G401 (cell line): ENCODE measurements around the gene LTC4S. TPM values are rescaled to one million over a fixed set of nuclear protein-coding genes. Genes with fewer than 3 reads are reported as not detected.
A peak's percentile ranks its signal among the peaks of the same experiment; 100 is the strongest.
"Not testable (repeated sequence)": the region's sequence is repeated elsewhere in the genome, so short reads cannot be mapped to it uniquely, and the experiment has no call there.

Experiments
- DNase-seq: peaks from one replicate; pipeline ENCODE4 v3.0.0-alpha.2; 2015; ENCODE audit warnings: low spot score
- in situ Hi-C: cut with HindIII; loops from 2 replicates; pipeline ENCODE4 v1.10.0; 2016; ENCODE audit warnings: low sequenced_read_pairs, mixed read lengths
- total RNA-seq: library from RNA; depleted of rRNA; stranded (reverse); fragments of >200 nt; shearing (Covaris generic); gene quantifications from 2 replicates; pipeline ENCODE4 v1.2.3, GENCODE V29; 2014; rRNA removed

The LTC4S gene
- total RNA-seq, 1 experiment from 2014 or later: 9.4 TPM

DNA sequence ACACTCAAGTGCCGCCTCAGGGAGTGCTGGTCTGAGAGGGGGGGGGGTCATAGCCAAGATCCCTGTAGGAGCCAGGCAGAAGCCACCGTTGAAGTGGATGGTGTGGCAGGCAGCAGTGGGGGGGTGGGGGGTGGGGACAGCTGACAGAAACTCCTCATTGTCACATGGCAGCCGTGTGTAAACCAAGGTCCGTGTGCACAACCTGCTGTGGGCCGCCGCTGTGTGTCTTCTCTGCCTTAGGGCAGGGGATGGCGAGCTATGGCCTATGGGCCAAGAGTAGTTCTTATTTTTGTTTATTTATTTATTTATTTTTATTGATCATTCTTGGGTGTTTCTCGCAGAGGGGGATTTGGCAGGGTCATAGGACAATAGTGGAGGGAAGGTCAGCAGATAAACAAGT, 40.3 kb downstream of the LTC4S start:
- in situ Hi-C loops: no loop called here
- no peak for DNase-seq

DNA sequence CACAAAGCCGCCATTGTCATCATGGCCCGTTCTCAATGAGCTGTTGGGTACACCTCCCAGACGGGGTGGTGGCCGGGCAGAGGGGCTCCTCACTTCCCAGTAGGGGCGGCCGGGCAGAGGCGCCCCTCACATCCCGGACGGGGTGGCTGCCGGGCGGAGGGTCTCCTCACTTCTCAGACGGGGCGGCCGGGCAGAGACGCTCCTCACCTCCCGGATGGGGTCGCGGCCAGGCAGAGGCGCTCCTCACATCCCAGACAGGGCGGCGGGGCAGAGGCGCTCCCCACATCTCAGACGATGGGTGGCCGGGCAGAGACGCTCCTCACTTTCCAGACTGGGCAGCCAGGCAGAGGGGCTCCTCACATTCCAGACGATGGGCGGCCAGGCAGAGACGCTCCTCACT, 41.1 kb downstream of the LTC4S start:
- in situ Hi-C loops, DNase-seq: not testable (repeated sequence)

DNA sequence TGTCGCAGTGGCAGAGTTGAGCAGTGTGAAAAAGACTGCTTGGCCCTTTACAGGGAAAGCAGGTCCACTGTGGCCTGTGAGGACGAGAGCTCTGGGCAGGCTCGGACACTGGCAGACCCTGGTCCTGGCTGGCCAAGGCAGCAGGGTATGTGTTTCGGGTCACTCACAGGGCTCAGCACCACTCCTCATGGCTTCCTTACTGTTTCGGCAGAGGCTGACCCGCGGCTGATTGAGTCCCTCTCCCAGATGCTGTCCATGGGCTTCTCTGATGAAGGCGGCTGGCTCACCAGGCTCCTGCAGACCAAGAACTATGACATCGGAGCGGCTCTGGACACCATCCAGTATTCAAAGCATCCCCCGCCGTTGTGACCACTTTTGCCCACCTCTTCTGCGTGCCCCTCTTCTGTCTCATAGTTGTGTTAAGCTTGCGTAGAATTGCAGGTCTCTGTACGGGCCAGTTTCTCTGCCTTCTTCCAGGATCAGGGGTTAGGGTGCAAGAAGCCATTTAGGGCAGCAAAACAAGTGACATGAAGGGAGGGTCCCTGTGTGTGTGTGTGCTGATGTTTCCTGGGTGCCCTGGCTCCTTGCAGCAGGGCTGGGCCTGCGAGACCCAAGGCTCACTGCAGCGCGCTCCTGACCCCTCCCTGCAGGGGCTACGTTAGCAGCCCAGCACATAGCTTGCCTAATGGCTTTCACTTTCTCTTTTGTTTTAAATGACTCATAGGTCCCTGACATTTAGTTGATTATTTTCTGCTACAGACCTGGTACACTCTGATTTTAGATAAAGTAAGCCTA, 42.6 kb downstream of the LTC4S start:
- in situ Hi-C loops: no loop called here
- DNase-seq: peak; percentile 19

- in situ Hi-C loops: no loop called here
Measured at GRCh38 chr5:179837076-179838011, 43.6 kb downstream of the LTC4S start.

GRCh38 chr5:179839328-179840256, 45.8 kb downstream of the LTC4S start:
- in situ Hi-C loops: no loop called here
- no peak for DNase-seq

More at GRCh38 chr5:179837076-179838011, 43.6 kb downstream of the LTC4S start:
- no peak for DNase-seq

GRCh38 chr5:179840321-179840720, 46.5 kb downstream of the LTC4S start:
- in situ Hi-C loops: no loop called here
- DNase-seq: no peak

DNA sequence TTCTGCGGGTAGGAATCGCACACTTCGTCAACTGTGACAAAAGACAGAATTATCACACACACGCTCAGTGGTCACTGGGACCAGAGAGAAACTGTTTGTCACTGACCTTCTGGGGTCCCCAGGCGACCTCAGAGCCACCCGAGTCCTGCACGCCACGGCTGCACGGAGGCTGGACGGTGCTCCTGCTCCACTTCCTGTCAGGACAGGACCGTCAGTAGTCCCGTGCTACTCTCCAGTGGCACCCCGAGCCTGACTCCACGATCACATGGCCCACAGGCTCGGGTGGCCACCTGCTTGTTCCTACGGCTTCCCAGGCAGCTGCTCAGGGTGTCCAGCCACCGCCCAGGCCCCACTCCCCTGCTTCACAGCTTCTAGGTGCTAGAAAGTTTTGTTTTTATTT, 47.0 kb downstream of the LTC4S start:
- no peak for DNase-seq
- in situ Hi-C loops: no loop called here

- no peak for DNase-seq
- in situ Hi-C loops: no loop called here
Measured at GRCh38 chr5:179841621-179842020, 47.8 kb downstream of the LTC4S start.

Other genes with a start within 250 kb of the LTC4S start
- 53.0 and 65.4 TPM in 2 replicates for gene RUFY1, start 243.4 kb upstream of the LTC4S start, total RNA-seq
- gene HNRNPH1, start 170.3 kb upstream of the LTC4S start, total RNA-seq: 55.8 and 108 TPM in 2 replicates
- not detected in 2 replicates for gene CBY3, start 113.0 kb upstream of the LTC4S start, total RNA-seq
- gene CANX, start 95.0 kb upstream of the LTC4S start, total RNA-seq: 281 and 477 TPM in 2 replicates
- 12.5 and 14.2 TPM in 2 replicates for gene MAML1, start 61.2 kb upstream of the LTC4S start, total RNA-seq
- gene MGAT4B, start 12.9 kb downstream of the LTC4S start, total RNA-seq: 122 and 128 TPM in 2 replicates
- 139 and 150 TPM in 2 replicates for gene SQSTM1, start 26.9 kb downstream of the LTC4S start, total RNA-seq
- 22.0 and 38.5 TPM in 2 replicates for gene MRNIP, start 64.8 kb downstream of the LTC4S start, total RNA-seq
- gene TBC1D9B, start 113.9 kb downstream of the LTC4S start, total RNA-seq: 47.4 and 58.0 TPM in 2 replicates